Measurements from ENCODE around the gene CERS6.

DNA sequence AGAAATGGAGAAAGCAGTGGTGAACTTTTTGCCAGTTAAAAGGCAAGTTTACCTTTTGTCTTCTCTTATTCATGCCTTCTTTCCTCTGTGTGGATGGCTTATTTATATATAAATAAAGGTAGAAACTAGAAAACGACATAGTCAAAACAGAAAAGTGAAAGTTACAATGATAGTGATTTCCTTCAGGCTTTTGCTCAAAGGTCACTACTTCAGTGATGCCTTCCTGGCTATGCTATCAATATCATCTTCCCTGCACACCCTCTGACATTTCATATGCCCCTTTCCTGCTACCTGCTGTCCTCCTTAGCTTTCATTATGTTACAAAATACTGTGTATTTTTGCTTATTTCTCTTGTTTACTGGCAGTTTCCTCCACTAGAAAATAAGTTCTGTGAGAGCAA, 214.4 kb downstream of the CERS6 start:
- TF ChIP-seq, protein P1, sequence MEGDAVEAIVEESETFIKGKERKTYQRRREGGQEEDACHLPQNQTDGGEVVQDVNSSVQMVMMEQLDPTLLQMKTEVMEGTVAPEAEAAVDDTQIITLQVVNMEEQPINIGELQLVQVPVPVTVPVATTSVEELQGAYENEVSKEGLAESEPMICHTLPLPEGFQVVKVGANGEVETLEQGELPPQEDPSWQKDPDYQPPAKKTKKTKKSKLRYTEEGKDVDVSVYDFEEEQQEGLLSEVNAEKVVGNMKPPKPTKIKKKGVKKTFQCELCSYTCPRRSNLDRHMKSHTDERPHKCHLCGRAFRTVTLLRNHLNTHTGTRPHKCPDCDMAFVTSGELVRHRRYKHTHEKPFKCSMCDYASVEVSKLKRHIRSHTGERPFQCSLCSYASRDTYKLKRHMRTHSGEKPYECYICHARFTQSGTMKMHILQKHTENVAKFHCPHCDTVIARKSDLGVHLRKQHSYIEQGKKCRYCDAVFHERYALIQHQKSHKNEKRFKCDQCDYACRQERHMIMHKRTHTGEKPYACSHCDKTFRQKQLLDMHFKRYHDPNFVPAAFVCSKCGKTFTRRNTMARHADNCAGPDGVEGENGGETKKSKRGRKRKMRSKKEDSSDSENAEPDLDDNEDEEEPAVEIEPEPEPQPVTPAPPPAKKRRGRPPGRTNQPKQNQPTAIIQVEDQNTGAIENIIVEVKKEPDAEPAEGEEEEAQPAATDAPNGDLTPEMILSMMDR (IDR thresholded peaks at IDR 0.05), result no peak
- no peak for TF ChIP-seq POLR2A (IDR thresholded peaks at IDR 0.05)
